HCT116 (cell line): Measurements from ENCODE around the gene FBLN7. TPM values are rescaled to one million over a fixed set of nuclear protein-coding genes. Genes with fewer than 3 reads are reported as not detected.

Experiments used
- ATAC-seq: fragments of 200-7000 bp; cut with Tn5 transposase; 2 replicates; pipeline ENCODE4 v1.9.1; 2020; ENCODE audit warnings: mild to moderate bottlenecking, moderate library complexity
- BruUV-seq: library from RNA; stranded (reverse); fragments of 400-500 nt; replicated peaks from 2 replicates; lab custom pipeline; 2021; lab: Mats Ljungman, UMichigan
- CTCF ChIA-PET: fragments of 300-600 bp; sonication (Branson Sonifier 250); formaldehyde crosslinking; loops from one replicate; lab custom pipeline; 2021; ENCODE audit warnings: antibody characterized with exemption; lab: Charles Lee
- POLR2A ChIA-PET: fragments of 300-600, 350-600 bp; sonication (Branson Sonifier 250); formaldehyde crosslinking; loops from one replicate; lab custom pipeline; 2021; ENCODE audit warnings: antibody characterized with exemption; lab: Charles Lee
- RAD21 ChIA-PET, 2 experiments: fragments of 300-600 bp; sonication (Branson Sonifier 250); formaldehyde crosslinking; loops; one replicate each; lab custom pipeline; 2023; ENCODE audit warnings: low total read pairs in 2 of 2; ENCODE audit not compliant: uncharacterized antibody in 2 of 2, unreplicated experiment in 2 of 2, low non-redundant PET in 1 of 2; lab: Charles Lee
- DNase-seq: peaks from one replicate; pipeline ENCODE4 v3.0.0-alpha.2; 2010; ENCODE audit warnings: low read depth, low spot score
- H2AFZ ChIP-seq: fragments of 200-600 bp; shearing (Covaris generic), sonication (generic); 2 replicates; pipeline ENCODE4 v1.6.1; 2017; ENCODE audit warnings: low read depth, mixed run types, mixed read lengths, antibody characterized with exemption, low read length; ENCODE audit not compliant: poor library complexity, severe bottlenecking
- H3K27ac ChIP-seq: 2 replicates; pipeline ENCODE4 v1.5.1; 2012; ENCODE audit warnings: low read depth, low read length
- H3K27me3 ChIP-seq: fragments of 200-600 bp; sonication (generic); 2 replicates; pipeline ENCODE4 v1.6.1; 2016; ENCODE audit warnings: mixed run types, low read length, mixed read lengths; ENCODE audit not compliant: insufficient read depth
- H3K36me3 ChIP-seq, 2 experiments: fragments of 200-500 bp in 1 of 2; fragments of 200-600 bp in 1 of 2; sonication (Bioruptor generic) in 1 of 2; sonication (generic) in 1 of 2; 2 replicates each; pipeline versions ENCODE4 v1.5.1 to v1.6.1; 2014 to 2016; ENCODE audit warnings: low read length in 2 of 2, inconsistent platforms in 1 of 2, mixed read lengths in 1 of 2, mixed run types in 1 of 2; ENCODE audit not compliant: insufficient read depth in 2 of 2, control insufficient read depth in 1 of 2
- H3K4me1 ChIP-seq, 2 experiments: fragments of 200-600 bp in 1 of 2; sonication (generic) in 1 of 2; 2 replicates each; pipeline versions ENCODE4 v1.5.1 to v1.6.1; 2012 to 2017; ENCODE audit warnings: low read length in 2 of 2, inconsistent platforms in 1 of 2, mild to moderate bottlenecking in 1 of 2, mixed read lengths in 1 of 2, mixed run types in 1 of 2, moderate library complexity in 1 of 2; ENCODE audit not compliant: insufficient read depth in 2 of 2, control insufficient read depth in 1 of 2
- H3K4me2 ChIP-seq: fragments of 200-600 bp; sonication (generic); 2 replicates; pipeline ENCODE4 v1.6.1; 2017; ENCODE audit warnings: mixed run types, low read length, mixed read lengths
- H3K4me3 ChIP-seq, 2 experiments: fragments of 200-600 bp in 1 of 2; sonication (generic) in 1 of 2; replicated peaks in 1 of 2; 2 replicates each; pipeline ENCODE4 v1.5.1; 2011 to 2016; ENCODE audit warnings: low read length in 2 of 2, control low read depth in 1 of 2, low read depth in 1 of 2, mild to moderate bottlenecking in 1 of 2, mixed read lengths in 1 of 2, mixed run types in 1 of 2
- H3K79me2 ChIP-seq: fragments of 200-600 bp; sonication (generic); 2 replicates; pipeline ENCODE4 v1.6.1; 2017; ENCODE audit warnings: mild to moderate bottlenecking, mixed run types, low read length, moderate library complexity, mixed read lengths; ENCODE audit not compliant: insufficient read depth
- H3K9ac ChIP-seq: fragments of 200-600 bp; sonication (generic); 2 replicates; pipeline ENCODE4 v1.6.1; 2016; ENCODE audit warnings: low read length, mixed read lengths
- H3K9me2 ChIP-seq: fragments of 200-600 bp; sonication (generic), shearing (Covaris generic); 2 replicates; pipeline ENCODE4 v1.6.1; 2017; ENCODE audit warnings: mixed run types, mild to moderate bottlenecking, moderate library complexity; ENCODE audit not compliant: insufficient read depth
- H3K9me3 ChIP-seq, 2 experiments: fragments of 200-500 bp in 1 of 2; fragments of 200-600 bp in 1 of 2; sonication (Bioruptor generic) in 1 of 2; sonication (generic) in 1 of 2; 2 replicates each; pipeline ENCODE4 v1.6.1; 2014 to 2017; ENCODE audit warnings: low read length in 2 of 2, mixed read lengths in 2 of 2, inconsistent platforms in 1 of 2, low read depth in 1 of 2, mild to moderate bottlenecking in 1 of 2, mixed run types in 1 of 2, moderate library complexity in 1 of 2; ENCODE audit not compliant: control insufficient read depth in 1 of 2, insufficient read depth in 1 of 2
- H4K20me1 ChIP-seq: fragments of 200-600 bp; sonication (generic), shearing (Covaris generic); 2 replicates; pipeline ENCODE4 v1.6.1; 2017; ENCODE audit warnings: mixed run types, mild to moderate bottlenecking, moderate library complexity; ENCODE audit not compliant: insufficient read depth
- ATF3 ChIP-seq: IDR thresholded peaks from 2 replicates; pipeline ENCODE4 v1.6.1; 2012
- CEBPB ChIP-seq: IDR thresholded peaks from 2 replicates; pipeline ENCODE4 v1.6.1; 2012; ENCODE audit warnings: low read depth
- CTCF ChIP-seq, 3 experiments: fragments of 200-600 bp in 1 of 3; sonication (generic) in 1 of 3; IDR thresholded peaks in 2 of 3; conservative IDR thresholded peaks in 1 of 3; 2 replicates each; pipeline ENCODE4 v1.5.1; 2012 to 2017; ENCODE audit warnings: low read depth in 2 of 3, low read length in 2 of 3, antibody characterized with exemption in 1 of 3, borderline replicate concordance in 1 of 3, control low read depth in 1 of 3, mild to moderate bottlenecking in 1 of 3, mixed read lengths in 1 of 3, mixed run types in 1 of 3, moderate library complexity in 1 of 3; ENCODE audit not compliant: insufficient read depth in 1 of 3
- ELF1 ChIP-seq: IDR thresholded peaks from 2 replicates; pipeline ENCODE4 v1.6.1; 2012; ENCODE audit warnings: low read depth, borderline replicate concordance
- EZH2 ChIP-seq: fragments of 200-600 bp; sonication (generic); IDR thresholded peaks from 2 replicates; pipeline ENCODE4 v1.6.1; 2017; ENCODE audit warnings: antibody characterized with exemption, mixed run types
- EZH2phosphoT487 ChIP-seq: fragments of 200-600 bp; IDR thresholded peaks from 2 replicates; pipeline ENCODE4 v1.6.1; 2018; ENCODE audit warnings: antibody characterized with exemption, borderline replicate concordance
- FOSL1 ChIP-seq: IDR thresholded peaks from 2 replicates; pipeline ENCODE4 v1.6.1; 2012; ENCODE audit warnings: low read depth
- JUND ChIP-seq: IDR thresholded peaks from 2 replicates; pipeline ENCODE4 v1.6.1; 2012
- MAX ChIP-seq: IDR thresholded peaks from 2 replicates; pipeline ENCODE4 v1.6.1; 2012
- POLR2A ChIP-seq: IDR thresholded peaks from 2 replicates; pipeline ENCODE4 v1.7.0; 2011; ENCODE audit warnings: borderline replicate concordance; ENCODE audit not compliant: insufficient read depth, insufficient read length; ENCODE audit errors: extremely low read depth
- REST ChIP-seq: IDR thresholded peaks from 2 replicates; pipeline ENCODE4 v1.6.1; 2012; ENCODE audit warnings: low read depth
- SIN3A ChIP-seq: IDR thresholded peaks from 2 replicates; pipeline ENCODE4 v1.6.1; 2012; ENCODE audit warnings: low read depth
- SP1 ChIP-seq: IDR thresholded peaks from 2 replicates; pipeline ENCODE4 v1.6.1; 2012; ENCODE audit warnings: low read depth
- SRF ChIP-seq: IDR thresholded peaks from 2 replicates; pipeline ENCODE4 v1.6.1; 2012; ENCODE audit warnings: low read depth
- TCF7L2 ChIP-seq: IDR thresholded peaks from 2 replicates; pipeline ENCODE4 v1.7.0; 2011; ENCODE audit warnings: borderline replicate concordance, inconsistent platforms; ENCODE audit not compliant: insufficient read depth, insufficient read length; ENCODE audit errors: extremely low read depth
- YY1 ChIP-seq: IDR thresholded peaks from 2 replicates; pipeline ENCODE4 v1.6.1; 2011; ENCODE audit warnings: low read length, low read depth, moderate library complexity, mild to moderate bottlenecking; ENCODE audit not compliant: insufficient replicate concordance; ENCODE audit errors: extremely low read depth
- ZBTB33 ChIP-seq: IDR thresholded peaks from 2 replicates; pipeline ENCODE4 v1.6.1; 2011; ENCODE audit warnings: mild to moderate bottlenecking, low read length, moderate library complexity; ENCODE audit not compliant: insufficient replicate concordance; ENCODE audit errors: extremely low read depth
- ZFX ChIP-seq: fragments of 450-650 bp; IDR thresholded peaks from 2 replicates; pipeline ENCODE4 v1.6.1; 2017
- ZNF274 ChIP-seq: fragments of 200-500 bp; sonication (Bioruptor generic); IDR thresholded peaks from 2 replicates; pipeline ENCODE4 v1.6.1; 2014; ENCODE audit warnings: mild to moderate bottlenecking, low read depth, low read length, inconsistent platforms
- intact Hi-C: fragments of 100-400 bp; cut with micrococcal nuclease; formaldehyde crosslinking; loops from 2 replicates; pipeline ENCODE4 v1.10.0; 2022
- total RNA-seq: library from RNA; stranded (reverse); gene quantifications from one replicate; pipeline ENCODE4 v1.2.1, GENCODE V29; 2021; ENCODE audit not compliant: unreplicated experiment

Gene FBLN7
- total RNA-seq, 1 experiment from 2014 or later, result 0.34 TPM

GRCh38 chr2:112187805-112188596, 49.8 kb downstream of the FBLN7 start:
- CTCF ChIA-PET, result no interaction called here
- DNase-seq (peak; percentile 13), ATAC-seq (no peak)
- Histone ChIP-seq H3K79me2 (no peaks in the 10 kb centered on the region), H3K4me2 (peak overlapping the region; percentile 34), H4K20me1 (no peaks in the 10 kb centered on the region), H3K27ac (no peak overlapping the region), H3K9me2 (no peaks in the 10 kb centered on the region), H3K9ac (no peak overlapping the region), H3K9me3 (no peaks in the 10 kb centered on the region), H3K4me1 (peaks cover 0 to 14% of the 10 kb centered on the region in 2 experiments; a peak in 2 of 4 replicates), H3K27me3 (no peaks in the 10 kb centered on the region), H2AFZ (peak overlapping the region; percentile 47), H3K4me3 (no peak overlapping the region), H3K36me3 (no peaks in the 10 kb centered on the region)
- intact Hi-C loops, result no loop called here
- POLR2A ChIA-PET, result no interaction called here
- no TSS peak for BruUV-seq
- RAD21 ChIA-PET, result no interaction called here
- TF ChIP-seq EZH2, result no peak
- TF ChIP-seq POLR2A, result no peak
- no peak for TF ChIP-seq ELF1
- no peak for TF ChIP-seq CEBPB
- no peak for TF ChIP-seq SIN3A
- peak; percentile 75 for TF ChIP-seq FOSL1
- no peak for TF ChIP-seq ATF3
- no peak for TF ChIP-seq REST
- peak; percentile 67 for TF ChIP-seq SP1
- TF ChIP-seq ZFX, result no peak
- peak; percentile 77 for TF ChIP-seq JUND
- no peak for TF ChIP-seq YY1
- no peak for TF ChIP-seq ZBTB33
- TF ChIP-seq TCF7L2, result no peak
- TF ChIP-seq ZNF274, result no peak
- peak; percentile 38; the same call in 1 of the 2 replicates for TF ChIP-seq MAX
- no peak for TF ChIP-seq EZH2phosphoT487
- no peak for TF ChIP-seq CTCF (IDR thresholded peaks at IDR 0.05 in 2 of 3, conservative IDR thresholded peaks at IDR 0.05 in 1 of 3; ENCODE audit: borderline replicate concordance in 1 of 3, insufficient read depth in 1 of 3, low read depth in 2 of 3, low read length in 2 of 3)
- TF ChIP-seq SRF, result no peak
